SJCRH30 (cell line): Measurements from ENCODE around the gene MRTFB. TPM values are rescaled to one million over a fixed set of nuclear protein-coding genes. Genes with fewer than 3 reads are reported as not detected.

ENCODE experiments used
- DNase-seq, 2 experiments: peaks; one replicate each; pipeline ENCODE4 v3.0.0-alpha.2; 2015 to 2020
- H3K27ac ChIP-seq: fragments of 250-450 bp; sonication (Bioruptor Pico); 2 replicates; pipeline ENCODE4 v1.5.1; 2020; ENCODE audit warnings: mild to moderate bottlenecking, moderate library complexity
- H3K27me3 ChIP-seq: fragments of 250-450 bp; sonication (Bioruptor Pico); 2 replicates; pipeline ENCODE4 v1.5.1; 2020; ENCODE audit warnings: mild to moderate bottlenecking, moderate library complexity
- H3K36me3 ChIP-seq: fragments of 250-450 bp; sonication (Bioruptor Pico); 2 replicates; pipeline ENCODE4 v1.5.1; 2020; ENCODE audit warnings: mild to moderate bottlenecking, moderate library complexity
- H3K4me1 ChIP-seq: fragments of 250-450 bp; sonication (Bioruptor Pico); 2 replicates; pipeline ENCODE4 v1.5.1; 2020; ENCODE audit warnings: mild to moderate bottlenecking, moderate library complexity
- H3K4me3 ChIP-seq: fragments of 250-450 bp; sonication (Bioruptor Pico); 2 replicates; pipeline ENCODE4 v1.5.1; 2020; ENCODE audit warnings: mild to moderate bottlenecking, moderate library complexity
- H3K9me3 ChIP-seq: fragments of 250-450 bp; sonication (Bioruptor Pico); replicated peaks from 2 replicates; pipeline ENCODE4 v1.5.1; 2020; ENCODE audit warnings: mild to moderate bottlenecking, moderate library complexity
- total RNA-seq: library from RNA; depleted of rRNA; stranded (reverse); fragments of >200 nt; shearing (Covaris generic); gene quantifications from 2 replicates; pipeline ENCODE4 v1.2.3, GENCODE V29; 2014

Gene MRTFB
- total RNA-seq, 1 experiment from 2014 or later = 16.1 TPM

- DNase-seq = no peak
- Histone ChIP-seq H3K36me3 (peaks cover 6% of the 10 kb centered on the region; the same call in 1 of the 2 replicates), H3K27ac (no peak overlapping the region), H3K27me3 (no peaks in the 10 kb centered on the region), H3K4me3 (no peak overlapping the region), H3K4me1 (no peaks in the 10 kb centered on the region), H3K9me3 (no peaks in the 10 kb centered on the region; the same call in 1 of the 2 replicates)
Observed at GRCh38 chr16:14215941-14216340, 144.8 kb downstream of the MRTFB start.

GRCh38 chr16:14219983-14220382 lies 148.9 kb downstream of the MRTFB start:
- H3K4me1 ChIP-seq = no peaks in the 10 kb centered on the region
- H3K4me3 ChIP-seq = no peak overlapping the region
- H3K27me3 ChIP-seq = no peaks in the 10 kb centered on the region
- DNase-seq = no peak
- H3K9me3 ChIP-seq = no peaks in the 10 kb centered on the region
- no peak overlapping the region for H3K27ac ChIP-seq
- H3K36me3 ChIP-seq = peaks cover 11% of the 10 kb centered on the region; the same call in 1 of the 2 replicates

- no peaks in the 10 kb centered on the region for H3K27me3 ChIP-seq
- no peak overlapping the region for H3K4me3 ChIP-seq
- no peak for DNase-seq
- H3K36me3 ChIP-seq = peaks cover 11% of the 10 kb centered on the region; the same call in 1 of the 2 replicates
- 0 out of 2 replicates have a peak, but pooled peaks cover under 1% of the 10 kb centered on the region for H3K9me3 ChIP-seq
- no peak overlapping the region for H3K27ac ChIP-seq
- H3K4me1 ChIP-seq = no peaks in the 10 kb centered on the region
Observed at GRCh38 chr16:14223632-14224031, 152.5 kb downstream of the MRTFB start.

- 0 out of 2 replicates have a peak, but pooled peaks cover 2% of the 10 kb centered on the region for H3K9me3 ChIP-seq
- H3K27me3 ChIP-seq = no peaks in the 10 kb centered on the region
- no peaks in the 10 kb centered on the region for H3K4me1 ChIP-seq
- H3K36me3 ChIP-seq = peaks cover 5% of the 10 kb centered on the region; the same call in 1 of the 2 replicates
- no peak for DNase-seq
- no peak overlapping the region for H3K27ac ChIP-seq
- H3K4me3 ChIP-seq = no peak overlapping the region
Observed at GRCh38 chr16:14225457-14225856, 154.3 kb downstream of the MRTFB start.

GRCh38 chr16:14232106-14232864 lies 161.2 kb downstream of the MRTFB start:
- Histone ChIP-seq H3K36me3 (no peaks in the 10 kb centered on the region), H3K27me3 (no peaks in the 10 kb centered on the region), H3K4me1 (no peaks in the 10 kb centered on the region), H3K4me3 (no peak overlapping the region), H3K27ac (no peak overlapping the region), H3K9me3 (0 out of 2 replicates have a peak, but pooled peaks cover 2% of the 10 kb centered on the region)
- DNase-seq = no peak

GRCh38 chr16:14236401-14236800 lies 165.3 kb downstream of the MRTFB start:
- no peak for DNase-seq
- H3K27me3 ChIP-seq = no peaks in the 10 kb centered on the region
- peaks cover 3% of the 10 kb centered on the region; the same call in 1 of the 2 replicates for H3K36me3 ChIP-seq
- no peak overlapping the region for H3K27ac ChIP-seq
- H3K4me3 ChIP-seq = no peak overlapping the region
- H3K9me3 ChIP-seq = no peaks in the 10 kb centered on the region
- no peaks in the 10 kb centered on the region for H3K4me1 ChIP-seq

- no peak for DNase-seq
- no peak overlapping the region for H3K4me3 ChIP-seq
- H3K36me3 ChIP-seq = peaks cover 3% of the 10 kb centered on the region; the same call in 1 of the 2 replicates
- no peaks in the 10 kb centered on the region for H3K27me3 ChIP-seq
- H3K9me3 ChIP-seq = no peaks in the 10 kb centered on the region
- H3K27ac ChIP-seq = no peak overlapping the region
- H3K4me1 ChIP-seq = no peaks in the 10 kb centered on the region
Observed at GRCh38 chr16:14238756-14239155, 167.6 kb downstream of the MRTFB start.

GRCh38 chr16:14239791-14240190 lies 168.7 kb downstream of the MRTFB start:
- no peak for DNase-seq
- no peak overlapping the region for H3K27ac ChIP-seq
- no peaks in the 10 kb centered on the region for H3K4me1 ChIP-seq
- H3K36me3 ChIP-seq = peaks cover 3% of the 10 kb centered on the region; the same call in 1 of the 2 replicates
- no peaks in the 10 kb centered on the region for H3K9me3 ChIP-seq
- H3K4me3 ChIP-seq = no peak overlapping the region
- no peaks in the 10 kb centered on the region for H3K27me3 ChIP-seq

GRCh38 chr16:14240219-14240843 lies 169.2 kb downstream of the MRTFB start:
- Histone ChIP-seq H3K4me3 (no peak overlapping the region), H3K9me3 (no peaks in the 10 kb centered on the region), H3K36me3 (peaks cover 3% of the 10 kb centered on the region; the same call in 1 of the 2 replicates), H3K4me1 (no peaks in the 10 kb centered on the region), H3K27ac (no peak overlapping the region), H3K27me3 (no peaks in the 10 kb centered on the region)
- peak; percentile 21 to 27 for DNase-seq

- H3K27ac ChIP-seq = no peak overlapping the region
- peaks cover 3% of the 10 kb centered on the region; the same call in 1 of the 2 replicates for H3K36me3 ChIP-seq
Observed at GRCh38 chr16:14240964-14241363, 169.8 kb downstream of the MRTFB start.

GRCh38 chr16:14241631-14242030 lies 170.5 kb downstream of the MRTFB start:
- no peaks in the 10 kb centered on the region for H3K4me1 ChIP-seq
- H3K27me3 ChIP-seq = no peaks in the 10 kb centered on the region
- peaks cover 3% of the 10 kb centered on the region; the same call in 1 of the 2 replicates for H3K36me3 ChIP-seq
- no peaks in the 10 kb centered on the region for H3K9me3 ChIP-seq
- DNase-seq = no peak
- no peak overlapping the region for H3K4me3 ChIP-seq
- no peak overlapping the region for H3K27ac ChIP-seq

More at GRCh38 chr16:14240964-14241363, 169.8 kb downstream of the MRTFB start:
- no peak overlapping the region for H3K4me3 ChIP-seq
- H3K4me1 ChIP-seq = no peaks in the 10 kb centered on the region
- no peak for DNase-seq
- no peaks in the 10 kb centered on the region for H3K9me3 ChIP-seq
- no peaks in the 10 kb centered on the region for H3K27me3 ChIP-seq

- no peaks in the 10 kb centered on the region for H3K9me3 ChIP-seq
Observed at GRCh38 chr16:14242769-14243168, 171.7 kb downstream of the MRTFB start.

GRCh38 chr16:14244196-14245010 lies 173.3 kb downstream of the MRTFB start:
- DNase-seq = no peak
- no peaks in the 10 kb centered on the region for H3K9me3 ChIP-seq
- H3K36me3 ChIP-seq = peaks cover 3% of the 10 kb centered on the region; the same call in 1 of the 2 replicates

More at GRCh38 chr16:14242769-14243168, 171.7 kb downstream of the MRTFB start:
- peaks cover 3% of the 10 kb centered on the region; the same call in 1 of the 2 replicates for H3K36me3 ChIP-seq
- H3K4me1 ChIP-seq = no peaks in the 10 kb centered on the region
- no peak overlapping the region for H3K4me3 ChIP-seq
- H3K27ac ChIP-seq = no peak overlapping the region
- DNase-seq = no peak
- H3K27me3 ChIP-seq = no peaks in the 10 kb centered on the region

GRCh38 chr16:14248791-14249190 lies 177.7 kb downstream of the MRTFB start:
- no peak overlapping the region for H3K4me3 ChIP-seq
- no peaks in the 10 kb centered on the region for H3K27me3 ChIP-seq
- H3K4me1 ChIP-seq = no peaks in the 10 kb centered on the region
- no peaks in the 10 kb centered on the region for H3K9me3 ChIP-seq
- H3K27ac ChIP-seq = no peak overlapping the region
- DNase-seq = no peak
- H3K36me3 ChIP-seq = peaks cover 8% of the 10 kb centered on the region; the same call in 1 of the 2 replicates

More at GRCh38 chr16:14244196-14245010, 173.3 kb downstream of the MRTFB start:
- H3K27ac ChIP-seq = no peak overlapping the region
- H3K4me1 ChIP-seq = no peaks in the 10 kb centered on the region
- no peaks in the 10 kb centered on the region for H3K27me3 ChIP-seq
- no peak overlapping the region for H3K4me3 ChIP-seq
